GM04504 (cell line): ENCODE data around the gene CACNG3.
"Not testable (repeated sequence)": the region's sequence is repeated elsewhere in the genome, so short reads cannot be mapped to it uniquely, and the experiment has no call there.

Source experiments
- DNase-seq: peaks from one replicate; pipeline ENCODE4 v3.0.0-alpha.2; 2012; ENCODE audit warnings: low read depth

Gene CACNG3

DNA sequence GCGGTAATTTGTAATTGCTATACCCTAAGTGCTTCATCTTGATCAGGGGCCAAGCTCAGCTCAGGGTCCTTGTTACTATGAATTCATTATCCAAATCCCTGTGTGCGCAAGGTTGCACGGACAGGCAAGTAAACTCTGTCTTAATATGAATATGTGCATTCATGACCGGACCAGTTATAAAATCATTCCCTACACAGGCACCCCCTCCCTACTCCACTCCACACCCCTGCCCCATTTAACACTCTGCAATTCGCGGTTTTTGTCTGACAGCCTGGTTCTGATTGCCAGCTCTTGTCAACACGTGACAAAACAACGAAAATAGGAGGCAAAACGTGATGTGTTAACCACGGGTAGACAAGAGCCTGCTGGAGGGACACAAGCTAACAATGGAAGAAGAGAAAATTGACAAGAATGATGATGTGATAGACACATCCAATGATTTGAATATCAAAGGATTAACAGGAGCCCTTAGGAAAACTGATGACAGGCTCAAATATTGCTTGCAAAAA, 76.5 kb downstream of the CACNG3 start:
- DNase-seq = no peak

DNA sequence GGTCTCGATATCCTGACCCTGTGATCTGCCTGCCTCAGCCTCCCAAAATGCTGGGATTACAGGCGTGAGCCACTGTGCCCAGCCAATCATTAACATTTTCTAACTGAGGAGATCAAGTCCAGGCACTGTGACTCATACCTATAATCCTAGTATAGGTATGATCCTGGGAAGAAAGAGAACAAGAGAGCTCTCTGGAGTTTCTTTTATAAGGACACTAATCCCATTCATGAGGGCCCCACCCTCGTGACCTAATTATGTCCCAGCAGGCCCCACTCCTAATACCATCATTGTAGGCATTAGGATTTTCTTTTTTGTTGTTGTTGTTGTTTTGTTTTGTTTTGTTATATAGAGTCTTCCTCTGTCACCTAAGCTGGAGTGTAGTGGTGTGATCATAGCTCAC, 80.4 kb downstream of the CACNG3 start:
- no peak for DNase-seq

DNA sequence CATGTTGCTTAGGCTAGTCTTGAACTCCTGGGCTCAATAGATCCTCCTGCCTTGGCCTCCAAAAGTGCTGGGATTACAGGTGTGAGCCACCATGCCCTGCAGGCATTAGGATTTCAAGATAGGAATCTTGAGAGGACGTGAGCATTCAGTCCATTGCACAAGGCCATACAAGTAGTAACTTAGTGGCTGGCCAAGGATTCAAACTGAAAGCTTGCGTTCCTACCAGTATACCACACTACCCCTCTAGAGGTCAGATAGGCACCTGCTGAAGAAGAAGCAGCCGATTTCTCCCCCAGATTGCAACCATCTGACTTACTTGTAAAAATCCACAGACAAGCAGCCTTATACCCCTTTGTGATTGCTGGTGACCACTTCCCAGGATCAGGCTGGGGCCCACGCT, 80.9 kb downstream of the CACNG3 start:
- DNase-seq = no peak

DNA sequence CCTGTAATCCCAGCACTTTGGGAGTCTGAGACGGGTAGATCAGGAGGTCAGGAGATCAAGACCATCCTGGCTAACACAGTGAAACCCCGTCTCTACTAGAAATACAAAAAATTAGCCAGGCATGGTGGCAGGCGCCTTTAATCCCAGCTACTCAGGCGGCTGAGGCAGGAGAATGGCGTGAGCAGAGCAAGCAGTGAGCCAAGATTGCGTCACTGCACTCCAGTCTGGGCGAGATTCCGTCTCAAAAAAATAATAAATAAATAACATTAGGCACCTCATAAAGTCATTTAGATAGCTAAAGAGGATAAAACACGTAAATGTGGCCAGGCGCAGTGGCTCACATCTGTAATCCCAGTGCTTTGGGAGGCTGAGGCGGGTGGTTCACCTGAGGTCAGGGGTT, 87.7 kb downstream of the CACNG3 start:
- DNase-seq = not testable (repeated sequence)

DNA sequence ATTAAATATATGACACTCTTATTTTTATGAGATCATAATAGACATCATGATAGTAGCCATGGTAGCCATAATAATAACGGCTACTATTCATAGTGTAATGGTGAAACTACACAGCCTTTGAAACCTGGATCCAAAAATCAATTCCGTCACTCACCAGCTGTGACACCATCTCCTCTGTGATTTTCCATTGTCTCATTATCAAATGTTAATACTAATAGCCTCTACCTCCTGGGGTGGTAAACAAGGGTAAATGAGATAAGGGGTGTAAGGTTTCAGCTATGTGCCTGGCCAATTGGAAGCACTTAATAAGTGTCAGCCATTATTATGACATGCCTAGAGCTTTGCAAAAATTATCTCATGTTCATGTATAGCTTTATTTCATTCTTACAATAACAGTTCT, 88.6 kb downstream of the CACNG3 start:
- DNase-seq = no peak

DNA sequence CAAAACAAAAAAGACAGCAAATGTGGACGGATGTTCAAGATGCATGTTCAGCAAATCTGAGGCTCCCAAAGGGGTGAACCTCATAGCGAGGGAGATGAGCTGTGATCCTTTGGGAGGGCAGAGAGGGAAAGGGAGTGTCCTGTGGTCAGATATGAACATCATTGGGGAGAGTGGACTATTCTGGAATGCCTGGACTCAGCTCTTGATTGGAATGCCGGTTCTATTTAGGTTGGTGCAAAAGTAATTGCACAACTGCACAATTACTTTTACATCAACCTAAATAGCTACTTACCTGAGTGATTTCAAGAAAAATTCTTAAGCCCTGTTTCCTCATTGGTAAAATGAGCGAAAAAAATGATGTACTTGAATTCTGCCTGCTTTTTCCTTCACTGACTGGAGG, 89.6 kb downstream of the CACNG3 start:
- DNase-seq = no peak

DNA sequence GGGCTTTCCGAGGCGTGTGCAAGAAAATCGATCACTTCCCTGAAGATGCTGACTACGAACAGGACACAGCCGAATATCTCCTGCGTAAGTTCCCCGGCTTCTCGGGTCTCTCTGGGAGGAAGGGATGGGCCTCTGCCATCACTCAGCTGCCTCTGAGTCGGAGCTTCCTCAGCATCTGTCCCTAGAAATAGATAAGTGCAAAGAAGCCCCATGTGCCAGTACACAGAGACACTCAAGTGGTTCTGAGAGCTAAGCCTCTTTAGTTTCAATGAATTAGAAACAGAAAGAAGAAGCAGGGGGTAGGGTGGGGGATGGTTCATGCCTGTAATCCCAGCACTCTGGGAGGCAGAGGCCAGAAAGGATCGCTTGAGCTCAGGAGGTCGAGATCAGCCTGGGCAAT, 90.6 kb downstream of the CACNG3 start:
- no peak for DNase-seq

DNA sequence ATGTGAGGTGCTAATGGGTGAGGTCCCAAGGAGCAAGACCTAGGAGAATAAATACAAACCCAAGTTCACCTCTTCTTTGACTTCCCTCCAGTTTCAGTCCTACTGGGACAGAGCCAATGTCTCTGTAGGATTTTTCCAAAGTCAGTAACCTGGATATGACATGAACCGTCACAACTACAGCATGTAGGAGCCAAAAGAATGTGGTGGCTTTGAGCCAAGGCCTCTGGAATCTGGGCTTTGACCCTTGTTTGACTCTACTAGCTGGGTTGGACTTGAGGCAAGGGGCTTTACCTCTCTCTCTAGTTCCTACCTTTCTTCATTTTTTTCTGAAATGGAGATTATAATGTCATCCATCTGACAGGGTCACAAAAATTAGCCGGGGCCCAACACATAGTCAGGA, 91.4 kb downstream of the CACNG3 start:
- no peak for DNase-seq

DNA sequence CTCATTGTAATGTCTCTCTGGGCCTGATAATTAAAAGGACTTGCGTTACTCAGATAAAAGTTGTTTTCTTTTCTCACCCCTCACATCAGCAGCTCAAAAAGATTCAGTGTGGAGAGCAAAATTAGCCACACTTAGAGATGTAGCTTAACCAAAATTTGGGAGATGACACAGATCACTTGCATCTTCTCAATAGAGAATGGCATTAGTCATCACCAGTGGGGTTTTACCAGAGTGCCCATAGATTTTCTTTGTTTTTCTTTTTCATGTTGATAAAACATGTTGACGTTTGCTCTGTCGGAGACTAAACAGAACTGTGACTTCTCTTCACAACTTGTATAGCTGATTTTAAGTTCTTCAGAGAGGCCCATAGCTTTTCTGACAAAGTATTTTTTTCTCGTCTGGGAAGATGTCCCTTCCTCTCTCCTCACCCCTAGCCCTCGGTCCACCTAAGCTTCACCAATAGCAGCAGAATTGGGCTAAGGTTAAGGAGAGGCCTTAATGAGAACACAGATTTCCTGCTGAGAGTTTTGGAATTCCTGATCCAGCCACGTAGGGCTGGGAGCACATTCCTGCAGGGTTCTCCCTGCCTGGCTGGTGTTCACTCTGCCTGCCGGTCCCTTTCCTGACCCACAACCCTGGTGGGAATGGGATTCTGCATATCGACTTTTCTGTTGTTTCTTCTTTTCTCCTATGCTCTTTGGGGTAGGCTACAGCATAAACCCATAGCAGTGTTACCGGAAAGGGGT, 92.6 kb downstream of the CACNG3 start:
- DNase-seq = no peak

DNA sequence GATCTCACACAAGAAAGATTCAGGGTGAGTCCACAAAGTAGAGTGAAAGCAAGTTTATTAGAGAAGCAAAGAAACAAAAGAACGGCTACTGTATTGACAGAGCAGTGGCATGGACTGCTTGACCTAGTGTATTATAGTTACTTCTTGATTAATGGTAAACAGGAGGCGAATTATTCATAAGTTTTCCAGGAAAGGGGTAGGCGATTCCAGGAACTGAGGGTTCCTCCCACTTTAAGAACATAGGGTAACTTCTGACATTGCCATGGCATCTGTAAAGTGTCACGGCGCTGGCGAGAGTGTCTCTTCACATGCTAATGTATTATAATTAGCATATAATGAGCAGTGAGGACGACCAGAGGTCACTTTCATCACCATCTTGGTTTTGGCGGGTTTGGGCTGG, 93.2 kb downstream of the CACNG3 start:
- no peak for DNase-seq

DNA sequence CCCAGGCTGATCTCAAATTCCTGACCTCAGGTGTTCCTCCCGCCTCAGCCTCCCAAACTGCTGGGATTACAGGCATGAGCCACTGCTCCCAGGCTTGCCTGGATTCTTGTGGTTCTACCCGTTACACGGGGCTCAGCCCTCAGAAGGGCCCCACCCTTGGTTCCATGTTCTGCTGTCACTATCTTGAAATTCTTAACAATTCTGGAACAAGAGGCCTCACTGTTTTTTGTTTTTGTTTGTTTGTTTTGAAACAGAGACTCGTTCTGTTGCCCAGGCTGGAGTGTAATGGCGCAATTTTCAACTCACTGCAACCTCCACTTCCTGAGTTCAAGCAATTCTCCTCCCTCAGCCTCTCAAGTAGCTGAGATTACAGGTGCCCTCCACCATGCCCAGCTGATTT, 96.6 kb downstream of the CACNG3 start:
- DNase-seq = no peak

DNA sequence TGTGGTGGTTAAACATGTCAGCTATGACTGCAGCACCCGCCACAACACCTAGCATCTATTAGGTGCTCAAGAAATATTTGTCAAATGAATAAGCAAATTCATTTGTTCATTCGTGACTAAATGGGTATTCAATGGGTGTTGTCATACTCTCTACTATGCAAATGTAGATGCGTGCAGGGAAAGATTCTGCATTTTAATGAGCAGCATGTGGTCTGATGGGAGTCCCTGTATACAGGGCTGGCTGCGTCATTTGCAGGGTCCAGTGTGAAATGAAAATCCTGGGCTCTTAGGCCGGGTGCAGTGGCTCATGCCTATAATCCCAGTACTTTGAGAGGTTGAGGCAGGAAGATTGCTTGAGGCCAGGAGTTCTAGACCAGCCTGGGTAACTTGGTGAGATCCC, 97.5 kb downstream of the CACNG3 start:
- no peak for DNase-seq

DNA sequence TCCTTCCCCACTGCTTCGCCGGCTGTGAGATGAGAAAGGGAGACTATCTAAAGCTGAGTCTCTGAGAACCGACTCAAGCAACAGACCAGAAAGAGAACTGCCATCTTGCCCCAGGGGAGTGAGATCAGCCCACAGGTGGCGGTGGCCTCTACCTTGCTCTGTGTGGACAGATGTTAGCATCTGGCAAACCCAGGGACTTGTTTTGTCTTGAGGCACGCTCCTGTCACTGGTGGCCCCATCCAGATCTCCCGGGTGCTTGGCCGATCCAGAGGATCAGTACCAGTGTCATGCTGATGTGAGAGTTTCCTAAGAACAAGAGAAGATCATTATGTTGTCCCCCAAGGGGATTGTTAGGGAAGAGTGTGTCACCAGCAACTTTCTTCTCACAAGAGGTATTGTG, 101.4 kb downstream of the CACNG3 start:
- DNase-seq = no peak

DNA sequence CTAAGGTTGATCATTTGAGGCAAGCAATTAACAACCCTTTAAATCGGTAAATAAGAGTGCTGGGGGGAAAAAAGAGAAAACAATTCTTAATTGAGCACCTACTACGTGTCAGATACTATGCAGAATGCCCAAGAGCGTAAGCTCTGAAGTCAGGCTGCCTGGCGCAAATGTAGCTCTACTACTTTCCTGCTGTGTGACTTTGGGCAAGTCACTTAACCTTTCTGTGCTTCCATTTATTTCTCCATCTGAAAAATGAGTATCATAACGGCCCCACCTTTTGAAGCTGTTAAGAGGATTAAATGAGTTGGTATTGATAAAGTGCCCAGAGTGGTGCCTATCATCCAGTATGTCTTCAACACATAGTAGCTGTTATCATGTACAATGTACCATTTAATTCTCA, 102.0 kb downstream of the CACNG3 start:
- no peak for DNase-seq

DNA sequence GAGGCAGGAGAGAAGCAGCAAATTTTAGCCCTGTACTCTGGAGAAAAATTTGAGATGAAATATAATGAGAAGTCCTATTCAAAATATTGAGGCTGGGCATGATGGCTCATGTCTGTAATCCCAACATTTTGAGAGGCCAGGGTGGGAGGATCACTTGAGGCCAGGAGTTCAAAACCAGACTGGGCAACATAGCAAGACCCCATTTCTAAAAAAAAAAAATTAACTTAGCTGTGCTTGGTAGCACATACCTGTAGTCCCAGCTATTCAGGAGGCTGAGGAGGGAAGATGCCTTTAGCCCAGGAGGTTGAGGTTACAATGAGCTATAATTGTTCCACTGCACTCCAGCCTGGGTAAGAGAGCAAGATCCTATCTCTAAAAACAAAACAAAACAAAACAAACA, 103.4 kb downstream of the CACNG3 start:
- DNase-seq = no peak

DNA sequence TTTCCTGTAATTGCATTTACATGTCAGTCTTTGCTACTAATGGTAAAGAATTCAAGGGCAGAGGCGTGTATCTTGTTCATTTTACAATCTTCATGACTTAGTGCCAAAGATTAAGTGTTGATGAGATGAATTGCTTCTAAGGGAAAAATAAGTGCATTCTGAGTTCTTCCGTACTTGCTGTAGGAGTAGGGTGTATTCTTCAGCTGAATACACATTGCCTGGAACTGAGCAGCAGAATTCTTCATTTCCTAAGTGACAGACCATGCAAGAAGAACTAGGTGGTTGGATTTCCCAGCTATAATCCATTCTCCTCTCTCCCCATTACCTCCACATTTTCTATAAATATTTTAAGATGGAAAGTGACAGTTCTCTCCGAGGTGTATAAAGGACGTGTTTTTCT, 104.8 kb downstream of the CACNG3 start:
- DNase-seq = no peak

DNA sequence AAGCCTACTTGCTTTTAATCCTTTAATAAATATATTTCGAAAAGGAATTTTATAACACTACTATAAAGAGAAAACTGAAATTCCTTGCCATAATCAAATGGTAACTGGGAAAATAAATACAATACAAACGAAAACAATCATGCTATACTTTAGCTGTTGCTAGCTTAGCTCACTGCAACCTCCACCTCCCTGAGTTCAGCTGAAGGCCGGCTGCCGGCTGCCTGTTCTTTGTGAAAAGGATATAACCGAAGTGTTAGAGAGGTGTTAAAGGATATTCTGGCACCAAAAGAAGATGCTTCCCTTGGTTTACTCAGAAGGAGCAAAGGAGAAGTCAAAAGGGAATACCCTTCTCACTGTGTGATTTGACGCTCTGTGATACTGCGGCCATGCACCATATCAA, 108.5 kb downstream of the CACNG3 start:
- no peak for DNase-seq

DNA sequence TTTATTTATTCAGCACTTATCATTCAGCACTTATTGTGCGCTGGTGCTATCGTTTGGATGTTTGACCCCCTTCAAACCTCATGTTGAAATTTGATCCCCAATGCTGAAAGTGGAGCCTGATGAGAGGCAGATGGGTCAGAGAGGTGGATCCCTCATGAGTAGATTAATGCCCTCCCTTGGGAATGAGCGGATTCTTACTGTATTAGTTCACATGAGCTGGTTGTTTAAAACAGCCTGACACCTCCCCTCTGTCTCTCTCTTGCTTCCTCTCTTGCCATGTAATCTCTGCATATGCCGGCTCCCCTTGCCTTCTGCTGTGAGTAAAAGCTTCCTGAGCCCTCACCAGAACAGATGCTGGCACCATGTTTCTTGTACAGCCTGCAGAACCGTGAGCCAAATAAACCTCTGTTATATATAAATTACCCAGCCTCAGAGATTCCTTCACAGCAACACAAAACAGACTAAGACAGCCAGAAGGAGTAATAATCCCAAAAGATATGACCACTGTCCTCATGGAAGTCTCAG, 111.1 kb downstream of the CACNG3 start:
- no peak for DNase-seq

DNA sequence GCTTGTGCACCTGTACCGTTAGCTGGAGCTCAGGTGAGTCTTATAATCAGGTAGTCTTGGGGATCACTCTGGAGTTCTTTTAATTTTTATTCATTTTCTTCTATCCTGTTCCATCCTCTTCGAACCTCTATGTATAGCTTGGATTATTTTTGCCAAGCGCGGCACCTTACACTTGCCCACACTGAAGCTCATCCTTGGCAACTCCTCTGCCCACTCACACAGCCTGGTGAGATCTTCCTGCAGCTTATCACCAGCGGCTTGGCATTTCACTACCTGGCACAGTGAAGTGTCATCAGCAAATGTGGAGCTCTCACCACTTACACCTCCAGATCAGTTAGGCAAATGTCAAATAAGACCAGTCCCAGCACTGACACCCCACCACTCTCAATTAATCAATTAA, 116.7 kb downstream of the CACNG3 start:
- no peak for DNase-seq

DNA sequence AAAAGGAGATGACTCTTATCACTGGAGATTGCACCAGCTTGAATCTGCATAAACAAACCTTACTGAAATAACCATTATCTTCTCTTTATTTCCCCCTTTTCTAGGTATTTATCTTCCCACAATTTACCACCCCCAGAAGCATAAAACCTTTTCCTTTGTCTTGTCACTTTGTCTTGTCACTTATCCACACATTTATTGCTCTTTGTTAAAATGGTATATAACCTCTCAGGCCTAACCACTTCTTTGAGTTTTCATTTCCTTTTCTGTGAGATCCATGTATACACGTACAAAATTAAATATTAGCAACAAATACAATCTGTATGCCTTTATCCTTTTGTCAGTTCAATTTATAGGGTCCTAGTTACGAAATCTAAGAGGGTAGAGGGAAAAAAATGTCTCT, 122.9 kb downstream of the CACNG3 start:
- no peak for DNase-seq

DNA sequence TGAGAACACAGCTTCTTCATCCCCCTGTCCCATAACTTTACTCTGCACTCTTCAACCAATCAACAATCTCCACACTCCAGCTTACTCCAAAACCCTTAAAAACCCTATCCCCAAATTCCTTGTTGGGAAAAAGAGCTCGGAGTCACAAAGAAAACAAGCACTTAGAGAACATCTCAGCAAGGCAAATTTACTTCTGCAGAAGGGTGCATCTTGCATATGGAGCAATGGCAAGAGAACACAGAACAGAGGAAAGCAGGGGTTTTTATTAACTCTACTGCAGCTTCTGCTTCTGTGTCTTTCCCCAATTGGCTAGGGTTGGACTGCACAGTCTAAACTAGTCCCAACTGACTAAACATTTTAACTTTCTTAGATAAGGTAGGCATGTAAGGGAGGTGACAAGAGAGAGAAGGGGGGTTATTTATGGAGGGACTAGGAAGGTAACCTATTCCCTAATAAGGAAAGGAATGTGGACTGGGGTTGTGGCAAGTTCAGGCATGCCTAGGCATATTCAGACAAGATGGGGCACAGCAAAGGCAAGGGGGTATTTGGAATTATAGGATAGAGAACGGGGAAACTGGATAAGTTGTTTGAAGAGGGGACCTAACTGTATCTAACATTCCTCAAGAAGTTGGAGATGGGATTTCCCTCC, 125.5 kb downstream of the CACNG3 start:
- no peak for DNase-seq

DNA sequence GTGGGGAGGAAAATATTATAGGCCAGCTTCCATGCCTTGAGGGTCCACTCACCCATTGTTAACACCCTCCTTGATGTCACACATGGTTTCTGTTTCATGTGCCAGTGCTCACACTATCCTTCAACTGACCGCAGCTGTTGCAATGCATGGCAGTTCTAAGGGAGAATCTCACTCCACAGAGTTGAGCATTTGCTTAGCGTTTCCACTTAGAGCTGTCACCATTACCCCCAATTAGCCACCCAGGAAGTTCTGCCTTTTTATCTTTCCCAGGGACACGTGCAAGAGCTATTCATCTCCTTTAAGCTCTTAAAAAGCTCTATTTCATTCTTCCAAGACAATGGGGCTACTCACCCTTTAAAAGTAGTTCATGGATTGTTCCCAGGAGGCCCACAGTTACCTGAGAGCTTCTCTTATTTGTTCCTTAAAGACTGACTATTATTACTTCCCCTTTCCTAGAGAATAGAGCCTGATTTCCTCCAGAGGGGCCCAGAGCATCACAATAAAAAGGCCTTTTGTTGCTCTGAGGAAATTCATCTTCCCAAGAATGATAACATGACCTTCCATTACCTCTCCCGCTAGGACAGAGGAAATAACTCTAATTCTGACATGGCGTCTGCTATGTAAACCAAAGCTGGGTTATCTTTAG, 126.8 kb downstream of the CACNG3 start:
- DNase-seq = no peak

DNA sequence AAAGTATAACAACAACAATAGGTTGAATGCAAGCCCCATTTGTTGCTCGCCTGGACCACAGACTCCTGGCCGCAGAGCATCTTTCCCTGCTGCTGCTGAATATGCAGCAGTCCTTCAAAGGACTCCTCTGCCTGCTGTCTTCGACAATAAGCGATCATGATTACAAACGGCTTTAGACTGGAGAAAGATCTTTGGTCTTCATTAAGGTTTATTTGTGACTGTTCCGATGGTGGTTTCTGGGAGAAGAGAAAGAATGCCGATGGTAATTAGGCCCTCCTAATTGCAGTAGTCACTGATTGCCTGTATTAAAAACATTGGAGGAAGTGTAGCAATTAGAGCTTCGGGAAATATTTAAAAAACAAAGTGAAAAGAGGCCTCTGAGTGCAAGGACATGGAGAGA, 138.2 kb downstream of the CACNG3 start:
- no peak for DNase-seq
